Keratinocyte (primary cell): Measurements from ENCODE around the gene SLC39A11. TPM values are rescaled to one million over a fixed set of nuclear protein-coding genes. Genes with fewer than 3 reads are reported as not detected.

Experiments
- DNase-seq: peaks from one replicate; pipeline ENCODE4 v3.0.0-alpha.2; 2011; ENCODE audit warnings: low read depth, missing footprints, low spot score
- FAIRE-seq: peaks from 2 replicates; lab custom pipeline; 2011; peaks lifted over from hg19 to GRCh38; lab: Jason Lieb, UNC
- H2AFZ ChIP-seq: 2 replicates; pipeline ENCODE4 v1.6.0; 2012; ENCODE audit warnings: low read length, control low read depth, inconsistent platforms; ENCODE audit not compliant: control insufficient read depth
- H3K27ac ChIP-seq: 2 replicates; pipeline ENCODE4 v1.5.1; 2011; ENCODE audit warnings: low read length; ENCODE audit not compliant: control insufficient read depth, insufficient read depth
- H3K27me3 ChIP-seq: 3 replicates; pipeline ENCODE4 v1.6.0; 2011; ENCODE audit warnings: low read length; ENCODE audit not compliant: control insufficient read depth, insufficient read depth; ENCODE audit errors: extremely low read depth
- H3K36me3 ChIP-seq, 2 experiments: 2 replicates in 1 of 2; 3 replicates in 1 of 2; pipeline ENCODE4 v1.5.1; 2011; ENCODE audit warnings: low read length in 2 of 2, mild to moderate bottlenecking in 1 of 2; ENCODE audit not compliant: control insufficient read depth in 2 of 2, insufficient read depth in 2 of 2; ENCODE audit errors: extremely low read depth in 1 of 2
- H3K4me1 ChIP-seq: 3 replicates; pipeline ENCODE4 v1.5.1; 2011; ENCODE audit warnings: low read length; ENCODE audit not compliant: control insufficient read depth, insufficient read depth; ENCODE audit errors: extremely low read depth
- H3K4me2 ChIP-seq: 3 replicates; pipeline ENCODE4 v1.6.0; 2011; ENCODE audit warnings: low read depth, low read length; ENCODE audit not compliant: control insufficient read depth, insufficient read depth; ENCODE audit errors: extremely low read depth
- H3K4me3 ChIP-seq, 3 experiments: fragments of 200-600 bp in 1 of 3; sonication (generic) in 1 of 3; 2 replicates in 2 of 3; 3 replicates in 1 of 3; pipeline ENCODE4 v1.5.1; 2011 to 2016; ENCODE audit warnings: low read length in 3 of 3, mild to moderate bottlenecking in 3 of 3, control low read depth in 2 of 3, inconsistent platforms in 1 of 3, low read depth in 1 of 3, mixed read lengths in 1 of 3, mixed run types in 1 of 3, moderate library complexity in 1 of 3; ENCODE audit not compliant: control insufficient read depth in 2 of 3, insufficient read depth in 2 of 3; ENCODE audit errors: extremely low read depth in 1 of 3
- H3K79me2 ChIP-seq: 2 replicates; pipeline ENCODE4 v1.6.0; 2012; ENCODE audit warnings: low read length; ENCODE audit not compliant: control insufficient read depth, insufficient read depth
- H3K9ac ChIP-seq: 3 replicates; pipeline ENCODE4 v1.6.0; 2011; ENCODE audit warnings: low read length; ENCODE audit not compliant: control insufficient read depth, insufficient read depth; ENCODE audit errors: extremely low read depth
- H3K9me1 ChIP-seq: 3 replicates; pipeline ENCODE4 v1.6.0; 2011; ENCODE audit warnings: low read length; ENCODE audit not compliant: control insufficient read depth, insufficient read depth; ENCODE audit errors: extremely low read depth
- H3K9me3 ChIP-seq: 2 replicates; pipeline ENCODE4 v1.5.1; 2012; ENCODE audit warnings: low read depth, low read length; ENCODE audit not compliant: control insufficient read depth
- H4K20me1 ChIP-seq: 3 replicates; pipeline ENCODE4 v1.6.0; 2011; ENCODE audit warnings: low read length; ENCODE audit not compliant: control insufficient read depth, insufficient read depth; ENCODE audit errors: extremely low read depth
- EZH2 ChIP-seq: IDR thresholded peaks from one replicate; pipeline ENCODE4 v1.6.1; 2012; ENCODE audit warnings: inconsistent platforms, mild to moderate bottlenecking, low read length, moderate library complexity
- dilution Hi-C: fragments of 300-500 bp; cut with MboI; formaldehyde crosslinking; loops from one replicate; pipeline ENCODE4 v1.7.0; 2020; ENCODE audit warnings: low sequenced_read_pairs; ENCODE audit not compliant: extremely low pct_ligation_motif_present
- polyA plus RNA-seq, 5 experiments: library from polyadenylated mRNA; depleted of rRNA in 3 of 5; stranded (reverse) in 3 of 5; stranded (forward) in 1 of 5; unstranded in 1 of 5; fragments of >200 nt; gene quantifications; 1 replicate in 1 of 5; 2 replicates in 3 of 5; 3 replicates in 1 of 5; pipeline versions ENCODE4 v1.2.1 to v1.2.3, GENCODE V29; 2011 to 2012; ENCODE audit warnings: missing spikeins in 2 of 5, low read depth in 1 of 5, low replicate concordance in 1 of 5
- TF ChIP-seq, protein P1 (sequence below), 3 experiments: IDR thresholded peaks in 1 of 3; conservative IDR thresholded peaks in 1 of 3; optimal IDR thresholded peaks in 1 of 3; 2 replicates in 2 of 3; 3 replicates in 1 of 3; pipeline versions ENCODE3 to v1.5.1; 2011; ENCODE audit warnings: low read length in 3 of 3, mild to moderate bottlenecking in 3 of 3, moderate library complexity in 2 of 3, control low read depth in 1 of 3, inconsistent platforms in 1 of 3; ENCODE audit not compliant: insufficient read depth in 2 of 3; ENCODE audit errors: extremely low read depth in 1 of 3

Gene SLC39A11
- polyA plus RNA-seq, 1 donor (not counting 4 experiments of a cell fraction or from before 2014, with no cell fraction given), result 11.5 TPM

DNA sequence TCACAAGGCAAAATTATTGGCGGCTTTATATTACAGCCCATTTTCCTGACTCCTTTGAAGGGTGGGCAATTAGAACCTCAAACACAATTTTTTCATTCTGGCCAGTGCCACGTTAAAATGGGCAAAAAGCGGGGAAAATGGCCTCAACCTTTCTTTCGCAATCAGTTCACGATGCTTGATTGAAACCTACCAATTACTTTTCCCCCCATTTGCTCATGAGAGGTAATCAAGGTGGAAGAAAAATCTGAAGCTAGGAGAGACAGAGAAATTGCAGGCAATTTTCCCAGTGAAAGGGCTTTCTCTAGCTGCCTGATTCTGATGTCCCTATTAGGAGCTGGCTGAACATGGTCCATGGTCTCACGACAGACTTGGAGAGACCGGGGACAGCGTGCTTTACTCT is 215.1 kb downstream of the SLC39A11 start:
- DNase-seq (no peak), FAIRE-seq (no peak)
- Histone ChIP-seq H4K20me1 (no peaks in the 10 kb centered on the region), H3K27me3 (no peaks in the 10 kb centered on the region), H3K4me3 (no peak overlapping the region), H3K4me1 (no peaks in the 10 kb centered on the region), H2AFZ (no peak overlapping the region), H3K79me2 (no peaks in the 10 kb centered on the region), H3K4me2 (no peak overlapping the region), H3K36me3 (no peaks in the 10 kb centered on the region), H3K27ac (no peak overlapping the region), H3K9me1 (no peaks in the 10 kb centered on the region), H3K9me3 (peaks cover 10% of the 10 kb centered on the region), H3K9ac (no peak overlapping the region)
- dilution Hi-C loops, result no loop called here
- no peak for TF ChIP-seq EZH2
- TF ChIP-seq, protein P1, sequence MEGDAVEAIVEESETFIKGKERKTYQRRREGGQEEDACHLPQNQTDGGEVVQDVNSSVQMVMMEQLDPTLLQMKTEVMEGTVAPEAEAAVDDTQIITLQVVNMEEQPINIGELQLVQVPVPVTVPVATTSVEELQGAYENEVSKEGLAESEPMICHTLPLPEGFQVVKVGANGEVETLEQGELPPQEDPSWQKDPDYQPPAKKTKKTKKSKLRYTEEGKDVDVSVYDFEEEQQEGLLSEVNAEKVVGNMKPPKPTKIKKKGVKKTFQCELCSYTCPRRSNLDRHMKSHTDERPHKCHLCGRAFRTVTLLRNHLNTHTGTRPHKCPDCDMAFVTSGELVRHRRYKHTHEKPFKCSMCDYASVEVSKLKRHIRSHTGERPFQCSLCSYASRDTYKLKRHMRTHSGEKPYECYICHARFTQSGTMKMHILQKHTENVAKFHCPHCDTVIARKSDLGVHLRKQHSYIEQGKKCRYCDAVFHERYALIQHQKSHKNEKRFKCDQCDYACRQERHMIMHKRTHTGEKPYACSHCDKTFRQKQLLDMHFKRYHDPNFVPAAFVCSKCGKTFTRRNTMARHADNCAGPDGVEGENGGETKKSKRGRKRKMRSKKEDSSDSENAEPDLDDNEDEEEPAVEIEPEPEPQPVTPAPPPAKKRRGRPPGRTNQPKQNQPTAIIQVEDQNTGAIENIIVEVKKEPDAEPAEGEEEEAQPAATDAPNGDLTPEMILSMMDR (optimal IDR thresholded peaks at IDR 0.05 in 1 of 3, IDR thresholded peaks at IDR 0.05 in 1 of 3, conservative IDR thresholded peaks at IDR 0.05 in 1 of 3; ENCODE audit: extremely low read depth in 1 of 3, insufficient read depth in 2 of 3, low read length in 3 of 3), result no peak

DNA sequence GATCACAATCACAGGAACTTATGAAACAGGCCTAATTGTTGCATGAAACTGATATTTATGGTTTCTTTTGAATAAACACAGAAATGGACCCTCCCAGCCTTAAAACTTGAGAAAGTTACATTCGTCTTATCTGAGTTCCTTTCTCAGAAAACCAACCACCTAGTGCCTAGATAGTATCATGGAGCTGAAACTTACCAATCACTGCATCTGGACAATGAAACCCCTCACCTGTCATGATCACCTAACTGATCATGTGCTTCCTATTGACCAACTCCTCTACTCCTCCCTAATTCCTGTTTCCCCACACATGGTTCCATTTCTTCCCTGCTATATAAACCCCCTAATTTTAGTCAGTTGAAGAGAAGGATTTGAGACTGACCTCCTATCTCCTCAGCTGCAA is 216.1 kb downstream of the SLC39A11 start:
- Histone ChIP-seq H4K20me1 (no peaks in the 10 kb centered on the region), H3K27me3 (no peaks in the 10 kb centered on the region), H3K79me2 (no peaks in the 10 kb centered on the region), H3K9ac (no peak overlapping the region), H3K4me1 (no peaks in the 10 kb centered on the region), H2AFZ (no peak overlapping the region), H3K4me2 (no peak overlapping the region), H3K9me3 (peaks cover 10% of the 10 kb centered on the region), H3K36me3 (no peaks in the 10 kb centered on the region), H3K4me3 (no peak overlapping the region), H3K27ac (no peak overlapping the region), H3K9me1 (no peaks in the 10 kb centered on the region)
- dilution Hi-C loops, result no loop called here
- no peak for FAIRE-seq
- DNase-seq, result no peak
- TF ChIP-seq EZH2, result no peak
- TF ChIP-seq, protein P1 (optimal IDR thresholded peaks at IDR 0.05 in 1 of 3, IDR thresholded peaks at IDR 0.05 in 1 of 3, conservative IDR thresholded peaks at IDR 0.05 in 1 of 3; ENCODE audit: extremely low read depth in 1 of 3, insufficient read depth in 2 of 3, low read length in 3 of 3), result no peak
